MG63 (cell line): Measurements from ENCODE around the gene SERPING1. TPM values are rescaled to one million over a fixed set of nuclear protein-coding genes. Genes with fewer than 3 reads are reported as not detected.

ENCODE experiments used
- DNase-seq: peaks from one replicate; pipeline ENCODE4 v3.0.0-alpha.2; 2020
- H3K27me3 ChIP-seq: fragments of 250-450 bp; sonication (Bioruptor Pico); 2 replicates; pipeline ENCODE4 v1.5.1; 2020; ENCODE audit warnings: mild to moderate bottlenecking, moderate library complexity
- H3K36me3 ChIP-seq: fragments of 250-450 bp; sonication (Bioruptor Pico); 2 replicates; pipeline ENCODE4 v1.5.1; 2020; ENCODE audit warnings: mild to moderate bottlenecking, moderate library complexity
- H3K4me3 ChIP-seq: fragments of 250-450 bp; sonication (Bioruptor Pico); 2 replicates; pipeline ENCODE4 v1.5.1; 2020; ENCODE audit warnings: mild to moderate bottlenecking, moderate library complexity
- H3K9me3 ChIP-seq: fragments of 250-450 bp; sonication (Bioruptor Pico); 2 replicates; pipeline ENCODE4 v1.5.1; 2020; ENCODE audit warnings: mild to moderate bottlenecking, moderate library complexity
- total RNA-seq: library from RNA; depleted of rRNA; stranded (reverse); fragments of >200 nt; shearing (Covaris generic); gene quantifications from 2 replicates; pipeline ENCODE4 v1.2.3, GENCODE V29; 2014; ENCODE audit warnings: low replicate concordance

The SERPING1 gene
- total RNA-seq, 1 experiment from 2014 or later = 0.26 TPM

GRCh38 chr11:57585301-57585700 is 12.2 kb upstream of the SERPING1 start:
- no peak overlapping the region for H3K4me3 ChIP-seq
- H3K36me3 ChIP-seq = no peaks in the 10 kb centered on the region
- no peaks in the 10 kb centered on the region for H3K9me3 ChIP-seq
- DNase-seq = no peak
- no peaks in the 10 kb centered on the region for H3K27me3 ChIP-seq

- H3K9me3 ChIP-seq = no peaks in the 10 kb centered on the region
Observed at GRCh38 chr11:57586711-57587245, 10.7 kb upstream of the SERPING1 start.

GRCh38 chr11:57588046-57588710 is 9.3 kb upstream of the SERPING1 start:
- no peak overlapping the region for H3K4me3 ChIP-seq
- DNase-seq = no peak
- H3K9me3 ChIP-seq = no peaks in the 10 kb centered on the region
- H3K27me3 ChIP-seq = no peaks in the 10 kb centered on the region
- H3K36me3 ChIP-seq = no peaks in the 10 kb centered on the region

More at GRCh38 chr11:57586711-57587245, 10.7 kb upstream of the SERPING1 start:
- Histone ChIP-seq H3K27me3 (no peaks in the 10 kb centered on the region), H3K36me3 (no peaks in the 10 kb centered on the region), H3K4me3 (no peak overlapping the region)
- DNase-seq = no peak

- no peak for DNase-seq
- Histone ChIP-seq H3K4me3 (no peak overlapping the region), H3K9me3 (no peaks in the 10 kb centered on the region), H3K27me3 (peaks cover 3% of the 10 kb centered on the region; the same call in 1 of the 2 replicates), H3K36me3 (no peaks in the 10 kb centered on the region)
Observed at GRCh38 chr11:57596266-57596885, 1.1 kb upstream of the SERPING1 start.

GRCh38 chr11:57597916-57598830 is 688 bp downstream of the SERPING1 start:
- Histone ChIP-seq H3K27me3 (peaks cover 3% of the 10 kb centered on the region; the same call in 1 of the 2 replicates), H3K4me3 (peak overlapping the region; percentile 13), H3K36me3 (no peaks in the 10 kb centered on the region), H3K9me3 (no peaks in the 10 kb centered on the region)
- peak; percentile 33 for DNase-seq

GRCh38 chr11:57598831-57599155 is 1.3 kb downstream of the SERPING1 start:
- no peak for DNase-seq
- Histone ChIP-seq H3K9me3 (no peaks in the 10 kb centered on the region), H3K36me3 (no peaks in the 10 kb centered on the region), H3K27me3 (peaks cover 3% of the 10 kb centered on the region; the same call in 1 of the 2 replicates), H3K4me3 (no peak overlapping the region)

- Histone ChIP-seq H3K4me3 (no peak overlapping the region), H3K9me3 (no peaks in the 10 kb centered on the region), H3K36me3 (no peaks in the 10 kb centered on the region), H3K27me3 (peaks cover 3% of the 10 kb centered on the region; the same call in 1 of the 2 replicates)
- no peak for DNase-seq
Observed at GRCh38 chr11:57599381-57599780, 1.9 kb downstream of the SERPING1 start.

- no peak for DNase-seq
- Histone ChIP-seq H3K9me3 (no peaks in the 10 kb centered on the region), H3K27me3 (no peaks in the 10 kb centered on the region), H3K4me3 (no peak overlapping the region), H3K36me3 (no peaks in the 10 kb centered on the region)
Observed at GRCh38 chr11:57601297-57601696, 3.8 kb downstream of the SERPING1 start.

- H3K4me3 ChIP-seq = no peak overlapping the region
- no peak for DNase-seq
- H3K9me3 ChIP-seq = no peaks in the 10 kb centered on the region
- H3K27me3 ChIP-seq = peaks cover 5% of the 10 kb centered on the region; the same call in 1 of the 2 replicates
- no peaks in the 10 kb centered on the region for H3K36me3 ChIP-seq
Observed at GRCh38 chr11:57604296-57605027, 7.0 kb downstream of the SERPING1 start.

GRCh38 chr11:57605028-57605420 is 7.5 kb downstream of the SERPING1 start:
- Histone ChIP-seq H3K36me3 (no peaks in the 10 kb centered on the region), H3K27me3 (peaks cover 5% of the 10 kb centered on the region; the same call in 1 of the 2 replicates), H3K9me3 (no peaks in the 10 kb centered on the region), H3K4me3 (no peak overlapping the region)
- DNase-seq = no peak

- no peaks in the 10 kb centered on the region for H3K36me3 ChIP-seq
- no peak overlapping the region for H3K4me3 ChIP-seq
- no peaks in the 10 kb centered on the region for H3K9me3 ChIP-seq
- no peak for DNase-seq
- H3K27me3 ChIP-seq = peaks cover 5% of the 10 kb centered on the region; the same call in 1 of the 2 replicates
Observed at GRCh38 chr11:57610170-57610569, 12.7 kb downstream of the SERPING1 start.

GRCh38 chr11:57614234-57614772 is 16.8 kb downstream of the SERPING1 start:
- Histone ChIP-seq H3K9me3 (0 out of 2 replicates have a peak, but pooled peaks cover 2% of the 10 kb centered on the region), H3K27me3 (peaks cover 4% of the 10 kb centered on the region), H3K36me3 (no peaks in the 10 kb centered on the region), H3K4me3 (no peak overlapping the region)
- DNase-seq = no peak

GRCh38 chr11:57615308-57615707 is 17.8 kb downstream of the SERPING1 start:
- Histone ChIP-seq H3K36me3 (no peaks in the 10 kb centered on the region), H3K4me3 (no peak overlapping the region), H3K9me3 (0 out of 2 replicates have a peak, but pooled peaks cover 3% of the 10 kb centered on the region), H3K27me3 (peaks cover 4% of the 10 kb centered on the region)
- no peak for DNase-seq

- DNase-seq = no peak
- Histone ChIP-seq H3K4me3 (no peak overlapping the region), H3K27me3 (peaks cover 4% of the 10 kb centered on the region), H3K36me3 (no peaks in the 10 kb centered on the region), H3K9me3 (0 out of 2 replicates have a peak, but pooled peaks cover 6% of the 10 kb centered on the region)
Observed at GRCh38 chr11:57616595-57616994, 19.1 kb downstream of the SERPING1 start.

- H3K27me3 ChIP-seq = peaks cover 4% of the 10 kb centered on the region
- H3K36me3 ChIP-seq = no peaks in the 10 kb centered on the region
- DNase-seq = no peak
- H3K9me3 ChIP-seq = 0 out of 2 replicates have a peak, but pooled peaks cover 6% of the 10 kb centered on the region
- H3K4me3 ChIP-seq = no peak overlapping the region
Observed at GRCh38 chr11:57618438-57618837, 21.0 kb downstream of the SERPING1 start.

- H3K36me3 ChIP-seq = no peaks in the 10 kb centered on the region
- peaks cover 4% of the 10 kb centered on the region for H3K27me3 ChIP-seq
- no peak for DNase-seq
- no peak overlapping the region for H3K4me3 ChIP-seq
- H3K9me3 ChIP-seq = 0 out of 2 replicates have a peak, but pooled peaks cover 6% of the 10 kb centered on the region
Observed at GRCh38 chr11:57619331-57619730, 21.8 kb downstream of the SERPING1 start.
